ENCODE measurements around the gene ST6GALNAC5.
"Not testable (repeated sequence)": the region's sequence is repeated elsewhere in the genome, so short reads cannot be mapped to it uniquely, and the experiment has no call there.

Gene ST6GALNAC5

GRCh38 chr1:76867342-76868130, at the start of gene ST6GALNAC5:
ST6GALNAC5 (plus strand) TSS chr1:76867480.
- DNase-seq, result peak; percentile 61

DNA sequence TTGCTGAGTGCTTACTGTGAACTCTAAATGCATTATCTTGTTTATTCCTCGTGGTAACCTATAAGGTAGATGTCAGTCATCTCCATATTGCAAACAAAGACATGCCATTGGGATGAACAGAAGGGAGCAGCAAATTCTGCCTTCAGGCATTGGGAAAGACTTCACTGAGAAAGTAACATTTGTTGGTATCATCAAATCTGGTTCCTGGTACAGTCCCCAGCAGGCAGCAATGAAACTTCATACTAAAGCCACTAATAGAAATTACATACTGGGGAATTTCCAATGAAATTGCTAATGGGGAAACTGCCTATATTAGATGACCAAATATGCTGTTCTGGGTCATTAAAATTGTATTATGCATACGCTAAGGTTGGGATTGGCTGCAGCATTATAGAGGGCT, 47.3 kb upstream of the ST6GALNAC5 start:
- no peak for DNase-seq

GRCh38 chr1:76822961-76823360, 44.3 kb upstream of the ST6GALNAC5 start:
- DNase-seq, result not testable (repeated sequence)

DNA sequence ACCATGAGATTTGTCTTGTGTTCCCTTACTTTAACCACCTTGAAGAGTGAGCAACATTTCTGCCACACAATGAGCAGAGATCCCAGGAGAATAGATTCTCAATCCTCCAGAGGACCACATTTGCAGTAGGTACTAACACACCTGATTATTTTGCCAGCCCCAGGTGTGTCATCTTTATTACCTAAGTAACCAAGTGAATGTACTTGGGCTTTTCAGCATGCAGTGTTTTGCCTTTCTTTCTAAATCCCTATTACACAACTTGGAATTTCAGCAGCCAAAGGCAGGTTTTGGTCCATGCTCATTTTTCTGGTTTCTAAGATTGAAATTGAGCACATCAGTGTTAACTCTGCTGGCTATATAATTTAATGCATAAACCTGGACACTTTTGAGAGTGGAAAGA, 43.2 kb upstream of the ST6GALNAC5 start:
- no peak for DNase-seq

DNA sequence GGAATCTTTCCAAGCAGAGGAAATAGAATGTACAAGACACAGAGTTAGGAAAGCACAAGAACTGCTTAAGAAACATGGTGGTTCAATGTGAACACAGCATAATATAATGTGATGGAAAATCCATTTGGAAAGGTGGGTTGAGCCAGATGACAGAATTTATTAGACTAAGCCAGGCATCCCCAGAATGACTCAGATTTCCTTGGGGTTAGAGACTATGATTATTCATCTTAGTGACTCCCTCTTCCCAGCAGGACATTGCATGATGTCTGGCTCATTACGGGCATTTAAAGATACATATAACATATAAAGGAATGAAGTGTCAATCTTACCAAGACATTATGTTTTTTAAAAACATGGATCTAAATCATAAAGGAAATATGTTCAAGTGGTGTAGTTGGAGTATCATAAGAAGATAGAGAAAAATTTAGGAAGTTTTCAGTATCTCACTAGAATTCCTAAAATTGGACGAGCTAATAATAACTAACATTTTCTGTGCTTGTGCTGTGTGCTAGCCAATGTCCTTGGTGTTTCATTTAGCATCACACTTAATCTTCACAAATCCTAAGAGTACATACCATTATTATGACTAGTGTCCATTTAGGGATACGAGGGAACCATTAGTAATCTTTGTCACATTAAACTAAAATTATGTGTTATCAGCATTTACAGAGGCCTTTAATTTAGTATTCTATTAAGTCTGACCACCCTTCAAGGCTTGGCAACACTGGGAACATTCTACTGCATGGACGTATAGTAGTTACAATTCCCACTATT, 41.0 kb upstream of the ST6GALNAC5 start:
- DNase-seq, result peak; percentile 78

DNA sequence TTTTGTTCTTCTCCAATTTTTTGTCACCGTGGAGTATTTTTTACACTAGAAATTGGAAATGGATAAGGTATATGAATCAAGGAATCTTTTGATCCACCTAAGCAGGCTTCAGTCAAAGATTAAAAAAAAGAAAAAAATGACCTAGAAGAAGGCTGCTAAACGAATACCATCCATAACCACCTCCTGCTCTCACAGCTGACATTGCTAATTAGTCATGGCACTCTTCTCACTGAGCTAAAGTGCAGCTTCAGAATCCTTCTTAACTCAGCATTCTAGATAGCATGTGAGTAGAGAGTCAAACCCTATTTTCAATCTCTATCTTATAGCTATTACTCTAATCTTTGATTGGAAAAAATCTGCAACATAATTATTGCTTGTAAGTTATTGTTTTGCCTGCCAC, 40.2 kb upstream of the ST6GALNAC5 start:
- DNase-seq, result no peak

DNA sequence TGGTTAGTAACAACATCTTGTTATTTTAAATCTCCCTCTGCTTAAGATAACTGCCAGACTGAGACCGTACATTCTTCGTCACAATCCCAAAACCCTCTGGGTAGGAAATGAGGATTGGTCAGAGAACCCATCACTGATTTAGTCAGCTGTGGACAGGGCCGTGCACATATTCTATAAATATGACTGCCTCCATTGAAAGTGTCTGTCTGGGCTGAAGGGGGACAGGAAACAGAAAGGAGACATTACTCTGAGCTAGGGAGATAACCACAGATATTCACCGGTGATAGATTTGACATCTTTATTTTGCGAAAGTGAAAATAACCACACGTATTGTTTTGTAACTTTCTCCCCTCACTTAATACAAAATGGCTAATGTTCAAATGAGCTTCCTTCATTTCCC, 36.9 kb upstream of the ST6GALNAC5 start:
- peak; percentile 28 for DNase-seq

- DNase-seq, result no peak
Measured at GRCh38 chr1:76832521-76832920, 34.8 kb upstream of the ST6GALNAC5 start.

GRCh38 chr1:76833151-76833550, 34.1 kb upstream of the ST6GALNAC5 start:
- no peak for DNase-seq

DNA sequence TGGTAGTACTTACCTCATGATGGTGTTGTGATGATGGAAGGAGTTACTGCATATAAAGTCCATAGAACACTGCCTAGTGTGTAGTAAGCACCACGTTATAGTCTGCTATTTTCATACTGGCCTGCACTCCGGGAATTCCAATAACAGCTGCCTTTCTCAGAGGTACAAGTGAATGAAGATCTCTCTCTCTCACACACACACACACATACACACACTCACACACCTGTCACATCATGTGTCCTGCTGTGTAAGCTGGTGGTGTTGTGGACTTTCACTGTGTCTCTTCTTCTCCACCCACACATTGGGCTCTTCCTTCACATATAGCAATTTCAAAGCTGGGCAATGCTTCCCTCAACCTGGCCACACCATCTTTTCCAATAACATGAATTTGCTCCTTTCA, 33.4 kb upstream of the ST6GALNAC5 start:
- DNase-seq, result no peak

GRCh38 chr1:76835203-76835602, 32.1 kb upstream of the ST6GALNAC5 start:
- peak; percentile 77 for DNase-seq

DNA sequence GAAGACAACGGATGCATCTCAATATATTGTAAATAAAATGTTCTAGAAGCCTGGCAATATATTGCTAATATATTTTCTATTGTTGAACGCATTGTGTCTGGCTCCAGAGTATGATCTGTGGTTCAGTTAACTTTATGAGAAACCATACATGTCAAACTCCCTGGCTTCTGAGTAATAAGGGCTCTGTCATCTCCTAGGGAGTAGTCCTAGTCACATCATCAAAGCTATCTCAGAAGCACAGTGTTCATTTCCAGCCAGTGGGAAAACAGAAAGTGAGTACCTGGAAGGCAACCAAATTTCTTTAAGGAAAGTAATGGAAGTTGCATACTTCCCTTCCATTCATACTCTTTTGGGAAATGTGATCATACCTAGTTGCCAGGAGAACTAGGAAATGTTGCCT, 27.0 kb upstream of the ST6GALNAC5 start:
- DNase-seq, result peak; percentile 12

- DNase-seq, result no peak
Measured at GRCh38 chr1:76841460-76841859, 25.8 kb upstream of the ST6GALNAC5 start.

- DNase-seq, result no peak
Measured at GRCh38 chr1:76843821-76844464, 23.3 kb upstream of the ST6GALNAC5 start.

DNA sequence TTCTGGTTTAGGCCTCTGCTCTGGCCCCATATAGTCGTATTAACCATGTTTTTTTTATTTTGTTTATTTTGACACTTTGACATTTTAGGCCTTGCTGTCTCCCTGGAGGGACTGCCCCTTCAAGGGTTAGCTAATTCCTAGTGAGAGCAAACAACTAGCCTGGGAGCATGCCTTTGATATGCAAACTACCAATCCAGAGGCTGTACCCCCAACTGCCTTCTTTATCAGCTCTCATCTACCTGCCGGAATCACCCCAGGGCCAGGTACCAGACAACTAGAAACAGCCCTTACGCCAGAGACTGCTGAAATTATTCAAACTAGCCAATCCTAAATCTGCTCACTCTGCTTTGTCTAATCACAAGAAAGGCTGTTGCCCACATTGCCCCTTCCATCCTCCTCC, 13.0 kb upstream of the ST6GALNAC5 start:
- DNase-seq, result no peak

DNA sequence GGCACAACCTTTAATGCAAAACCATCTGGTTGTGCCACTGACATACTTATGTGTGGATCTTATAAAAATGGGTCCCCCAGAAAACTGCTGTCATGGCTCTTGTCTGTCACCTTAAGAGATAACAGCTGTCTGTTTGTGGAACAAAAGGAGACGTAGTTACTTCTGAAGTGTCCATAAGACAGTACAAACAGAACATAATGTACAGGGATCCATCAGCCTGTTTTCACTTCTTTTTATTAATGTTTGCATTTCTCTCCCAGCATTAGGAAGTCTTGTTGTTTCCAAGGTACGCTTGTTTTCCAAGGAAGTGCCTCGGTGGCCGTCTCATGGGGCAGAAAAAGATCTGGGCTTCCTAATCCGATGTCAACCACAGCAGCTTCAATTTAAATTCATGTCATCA, 11.2 kb upstream of the ST6GALNAC5 start:
- DNase-seq, result no peak

DNA sequence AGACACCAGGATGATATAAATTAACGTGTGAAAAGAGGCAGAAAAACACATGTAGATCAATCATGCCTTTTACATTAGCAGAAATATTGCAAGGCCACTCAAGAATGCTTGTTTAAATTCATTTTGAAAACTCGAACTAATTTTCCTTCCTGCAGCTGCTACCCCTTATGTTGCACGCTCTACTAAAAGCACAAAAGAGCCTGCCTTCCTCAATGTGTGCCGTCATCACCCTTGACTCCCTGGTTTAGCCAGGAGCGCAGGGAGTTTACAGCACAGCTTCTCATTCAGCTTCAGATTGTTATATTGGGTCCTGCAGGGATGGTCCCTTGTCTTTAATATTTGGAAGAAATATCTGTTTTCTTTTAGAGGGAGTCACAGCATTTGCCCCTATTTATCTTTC, 10.1 kb upstream of the ST6GALNAC5 start:
- DNase-seq, result no peak

- DNase-seq, result no peak
Measured at GRCh38 chr1:76857973-76858372, 9.3 kb upstream of the ST6GALNAC5 start.

DNA sequence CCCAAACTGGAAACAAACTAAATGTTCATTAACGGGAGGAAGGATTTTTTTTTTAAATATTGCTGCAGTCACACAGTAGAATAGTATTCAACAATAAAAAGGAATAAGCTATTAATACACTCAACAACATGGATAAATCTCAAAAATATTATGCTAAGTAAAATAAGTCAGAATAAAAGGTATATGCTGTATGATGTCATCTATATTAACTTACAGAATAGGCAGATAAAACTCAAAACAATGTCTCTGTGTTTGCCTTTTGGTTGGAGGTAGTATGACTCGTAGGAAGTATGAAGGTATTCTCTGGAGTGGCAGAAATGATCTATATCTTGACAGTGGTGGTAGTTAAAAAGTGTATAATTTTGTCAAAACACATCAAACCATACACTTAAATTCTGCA, 6.1 kb upstream of the ST6GALNAC5 start:
- no peak for DNase-seq

DNA sequence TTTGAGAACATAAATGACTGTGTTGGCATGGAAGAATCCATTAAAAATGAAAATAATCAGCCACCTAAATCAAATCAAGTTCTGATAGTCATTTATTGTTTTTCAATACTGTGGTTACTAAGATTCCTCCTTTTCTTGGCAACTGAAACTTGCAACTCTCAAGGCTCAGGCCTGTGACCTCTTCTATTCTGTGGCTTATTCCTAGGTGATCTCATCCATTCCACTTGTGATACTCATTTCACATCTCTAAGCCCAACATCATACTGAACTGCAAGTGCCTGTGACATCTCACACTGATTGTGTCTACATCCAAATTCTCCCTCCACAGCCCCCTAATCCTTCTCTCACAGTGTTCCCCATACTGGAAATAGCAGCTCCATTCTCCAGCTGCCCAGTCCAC, 4.8 kb upstream of the ST6GALNAC5 start:
- DNase-seq, result peak; percentile 81

- peak; percentile 24 for DNase-seq
Measured at GRCh38 chr1:76864383-76864782, 2.9 kb upstream of the ST6GALNAC5 start.

- peak; percentile 24 for DNase-seq
Measured at GRCh38 chr1:76865696-76866286, 1.5 kb upstream of the ST6GALNAC5 start.

GRCh38 chr1:76866566-76866965, 714 bp upstream of the ST6GALNAC5 start:
- DNase-seq, result peak; percentile 4

All from fibroblast of skin of right quadriceps (primary cell).